GM12878 (cell line): ENCODE data around the gene GPC5.

Experiments
- ATF2 ChIP-seq: IDR thresholded peaks from 2 replicates; pipeline ENCODE4 v1.6.1; 2012; ENCODE audit warnings: low read length, inconsistent platforms
- CTCF ChIP-seq, 3 experiments: IDR thresholded peaks in 2 of 3; conservative IDR thresholded peaks in 1 of 3; 2 replicates each; pipeline ENCODE4 v1.5.1; 2011; ENCODE audit warnings: low read depth in 3 of 3, low read length in 3 of 3, mild to moderate bottlenecking in 3 of 3, control low read depth in 2 of 3, moderate library complexity in 2 of 3, inconsistent platforms in 1 of 3, mixed read lengths in 1 of 3; ENCODE audit not compliant: control insufficient read depth in 2 of 3, insufficient read depth in 1 of 3; ENCODE audit errors: extremely low read depth in 1 of 3
- EP300 ChIP-seq, 2 experiments: fragments of 150-350 bp in 1 of 2; IDR thresholded peaks; 2 replicates each; pipeline ENCODE4 v1.6.1; 2011 to 2012; ENCODE audit warnings: low read depth in 2 of 2, low read length in 2 of 2, borderline replicate concordance in 1 of 2, improper control_type of control experiment in 1 of 2, inconsistent platforms in 1 of 2; ENCODE audit not compliant: control insufficient read depth in 1 of 2
- ESRRA ChIP-seq: IDR thresholded peaks from 2 replicates; pipeline ENCODE4 v1.6.1; 2012; ENCODE audit warnings: mild to moderate bottlenecking, low read length, improper control_type of control experiment
- FOXK2 ChIP-seq: fragments of 450-650 bp; IDR thresholded peaks from 2 replicates; pipeline ENCODE4 v1.6.1; 2017; ENCODE audit warnings: mild to moderate bottlenecking, moderate library complexity
- JUNB ChIP-seq: IDR thresholded peaks from 2 replicates; pipeline ENCODE4 v1.6.1; 2016; ENCODE audit warnings: antibody characterized with exemption, mild to moderate bottlenecking
- KLF5 ChIP-seq: fragments of 450-650 bp; IDR thresholded peaks from 2 replicates; pipeline ENCODE4 v1.6.1; 2014; ENCODE audit warnings: mild to moderate bottlenecking; ENCODE audit not compliant: partially characterized antibody
- LARP7 ChIP-seq: fragments of 450-650 bp; IDR thresholded peaks from 2 replicates; pipeline ENCODE4 v1.6.1; 2017; ENCODE audit warnings: mild to moderate bottlenecking
- NFIC ChIP-seq: IDR thresholded peaks from 2 replicates; pipeline ENCODE4 v1.6.1; 2012; ENCODE audit warnings: low read depth, mild to moderate bottlenecking, inconsistent platforms, low read length, moderate library complexity
- SP1 ChIP-seq: IDR thresholded peaks from one replicate; pipeline ENCODE4 v1.6.1; 2011; ENCODE audit warnings: low read depth, low read length
- ZBTB40 ChIP-seq: fragments of 450-650 bp; IDR thresholded peaks from 2 replicates; pipeline ENCODE4 v1.6.1; 2016; ENCODE audit warnings: mild to moderate bottlenecking, moderate library complexity, borderline replicate concordance
- TF ChIP-seq, protein P1 (sequence below): IDR thresholded peaks from 2 replicates; pipeline ENCODE4 v1.6.1; 2011; ENCODE audit warnings: borderline replicate concordance, low read depth, mild to moderate bottlenecking, moderate library complexity, low read length; ENCODE audit not compliant: insufficient read depth, poor library complexity, severe bottlenecking

GRCh38 chr13:91571681-91572080 lies 173.3 kb downstream of the GPC5 start:
- TF ChIP-seq FOXK2: no peak
- TF ChIP-seq CTCF (IDR thresholded peaks at IDR 0.05 in 2 of 3, conservative IDR thresholded peaks at IDR 0.05 in 1 of 3; ENCODE audit: control insufficient read depth in 2 of 3, extremely low read depth in 1 of 3, insufficient read depth in 1 of 3, low read depth in 3 of 3, low read length in 3 of 3): no peak
- no peak for TF ChIP-seq ATF2
- no peak for TF ChIP-seq ESRRA
- TF ChIP-seq SP1: no peak
- no peak for TF ChIP-seq EP300 (IDR thresholded peaks at IDR 0.05; ENCODE audit: borderline replicate concordance in 1 of 2, control insufficient read depth in 1 of 2, low read depth in 2 of 2, low read length in 2 of 2)
- no peak for TF ChIP-seq KLF5
- TF ChIP-seq NFIC: no peak
- TF ChIP-seq, protein P1, sequence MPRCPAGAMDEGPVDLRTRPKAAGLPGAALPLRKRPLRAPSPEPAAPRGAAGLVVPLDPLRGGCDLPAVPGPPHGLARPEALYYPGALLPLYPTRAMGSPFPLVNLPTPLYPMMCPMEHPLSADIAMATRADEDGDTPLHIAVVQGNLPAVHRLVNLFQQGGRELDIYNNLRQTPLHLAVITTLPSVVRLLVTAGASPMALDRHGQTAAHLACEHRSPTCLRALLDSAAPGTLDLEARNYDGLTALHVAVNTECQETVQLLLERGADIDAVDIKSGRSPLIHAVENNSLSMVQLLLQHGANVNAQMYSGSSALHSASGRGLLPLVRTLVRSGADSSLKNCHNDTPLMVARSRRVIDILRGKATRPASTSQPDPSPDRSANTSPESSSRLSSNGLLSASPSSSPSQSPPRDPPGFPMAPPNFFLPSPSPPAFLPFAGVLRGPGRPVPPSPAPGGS: no peak
- TF ChIP-seq JUNB: no peak
- TF ChIP-seq LARP7: no peak
- TF ChIP-seq ZBTB40: no peak
